NB4 (cell line): Measurements from ENCODE around the gene XYLB.

ENCODE experiments used
- DNase-seq: peaks from one replicate; pipeline ENCODE4 v3.0.0; 2010; ENCODE audit warnings: low read depth
- H3K4me3 ChIP-seq: one replicate; pipeline ENCODE4 v1.5.1; 2011; ENCODE audit warnings: mild to moderate bottlenecking, low read depth, low read length, moderate library complexity
- CTCF ChIP-seq: IDR thresholded peaks from one replicate; pipeline ENCODE4 v1.5.1; 2012; ENCODE audit warnings: low read depth, low read length
- MAX ChIP-seq: IDR thresholded peaks from 2 replicates; pipeline ENCODE4 v1.6.1; 2011; ENCODE audit warnings: low read depth, low read length
- MYC ChIP-seq: IDR thresholded peaks from 2 replicates; pipeline ENCODE4 v1.6.1; 2011; ENCODE audit warnings: low read depth, low read length
- POLR2A ChIP-seq: IDR thresholded peaks from 2 replicates; pipeline ENCODE4 v1.6.1; 2011; ENCODE audit warnings: mild to moderate bottlenecking; ENCODE audit not compliant: insufficient read length; ENCODE audit errors: extremely low read depth

The XYLB gene

GRCh38 chr3:38347421-38348200, 1.0 kb downstream of the XYLB start:
- DNase-seq, result no peak
- TF ChIP-seq MAX, result no peak
- no peak for TF ChIP-seq POLR2A
- no peak for TF ChIP-seq MYC
- no peak for TF ChIP-seq CTCF
- peak overlapping the region; percentile 51 for H3K4me3 ChIP-seq

- DNase-seq, result peak; percentile 54
- H3K4me3 ChIP-seq, result no peak overlapping the region
- TF ChIP-seq MAX (no peak), CTCF (no peak), MYC (no peak), POLR2A (no peak)
Observed at GRCh38 chr3:38348903-38349302, 2.3 kb downstream of the XYLB start.

- no peak for DNase-seq
Observed at GRCh38 chr3:38349684-38350359, 3.2 kb downstream of the XYLB start.

GRCh38 chr3:38353151-38353550, 6.6 kb downstream of the XYLB start:
- no peak for TF ChIP-seq MAX
- no peak for TF ChIP-seq MYC
- no peak overlapping the region for H3K4me3 ChIP-seq
- DNase-seq, result no peak

More at GRCh38 chr3:38349684-38350359, 3.2 kb downstream of the XYLB start:
- no peak overlapping the region for H3K4me3 ChIP-seq
- TF ChIP-seq CTCF (no peak), MYC (no peak), MAX (no peak), POLR2A (no peak)

- H3K4me3 ChIP-seq, result no peak overlapping the region
- no peak for TF ChIP-seq MYC
- no peak for TF ChIP-seq CTCF
- TF ChIP-seq MAX, result no peak
- TF ChIP-seq POLR2A, result no peak
Observed at GRCh38 chr3:38354588-38355330, 8.2 kb downstream of the XYLB start.

GRCh38 chr3:38359038-38359437, 12.5 kb downstream of the XYLB start:
- no peak overlapping the region for H3K4me3 ChIP-seq
- no peak for DNase-seq
- TF ChIP-seq CTCF, result no peak
- no peak for TF ChIP-seq MYC

More at GRCh38 chr3:38354588-38355330, 8.2 kb downstream of the XYLB start:
- no peak for DNase-seq
